Mesendoderm (in vitro differentiated cells): ENCODE results near the gene IL1R1.
"Not testable (repeated sequence)": the region's sequence is repeated elsewhere in the genome, so short reads cannot be mapped to it uniquely, and the experiment has no call there.

Source experiments
- DNase-seq: peaks from one replicate; pipeline ENCODE4 v3.0.0; 2013
- H2AK5ac ChIP-seq: 2 replicates; pipeline ENCODE4 v1.6.1; 2013; ENCODE audit warnings: low read length, inconsistent platforms
- H2BK120ac ChIP-seq: 2 replicates; pipeline ENCODE4 v1.6.1; 2013; ENCODE audit warnings: low read depth, mild to moderate bottlenecking, low read length, moderate library complexity, mixed read lengths
- H2BK15ac ChIP-seq: replicated peaks from 2 replicates; pipeline ENCODE4 v1.6.1; 2013; ENCODE audit warnings: low read depth, mild to moderate bottlenecking, moderate library complexity
- H2BK5ac ChIP-seq: 2 replicates; pipeline ENCODE4 v1.6.1; 2013; ENCODE audit warnings: low read length, inconsistent platforms
- H3K18ac ChIP-seq: 2 replicates; pipeline ENCODE4 v1.6.1; 2013; ENCODE audit warnings: mild to moderate bottlenecking, low read length, mixed read lengths
- H3K23ac ChIP-seq: one replicate; pipeline ENCODE4 v1.6.1; 2013; ENCODE audit warnings: low read length
- H3K27ac ChIP-seq: 2 replicates; pipeline ENCODE4 v1.5.1; 2013; ENCODE audit warnings: low read depth, mild to moderate bottlenecking, inconsistent platforms, low read length, moderate library complexity
- H3K27me3 ChIP-seq: 2 replicates; pipeline ENCODE4 v1.6.1; 2013; ENCODE audit warnings: low read length, control low read depth, mild to moderate bottlenecking, inconsistent platforms; ENCODE audit not compliant: insufficient read depth, poor library complexity
- H3K36me3 ChIP-seq: 2 replicates; pipeline ENCODE4 v1.6.1; 2013; ENCODE audit warnings: low read length, inconsistent platforms; ENCODE audit not compliant: control insufficient read depth, insufficient read depth
- H3K4ac ChIP-seq: one replicate; pipeline ENCODE4 v1.6.1; 2013; ENCODE audit warnings: low read depth, mild to moderate bottlenecking, low read length, moderate library complexity
- H3K4me1 ChIP-seq: 2 replicates; pipeline ENCODE4 v1.6.1; 2013; ENCODE audit warnings: low read depth, low read length, inconsistent platforms; ENCODE audit not compliant: control insufficient read depth
- H3K4me2 ChIP-seq: 2 replicates; pipeline ENCODE4 v1.6.1; 2013; ENCODE audit warnings: low read length
- H3K4me3 ChIP-seq: 2 replicates; pipeline ENCODE4 v1.5.1; 2013; ENCODE audit warnings: mild to moderate bottlenecking, low read length
- H3K56ac ChIP-seq: one replicate; pipeline ENCODE4 v1.6.1; 2013; ENCODE audit warnings: low read length
- H3K79me1 ChIP-seq: 2 replicates; pipeline ENCODE4 v1.6.1; 2013; ENCODE audit warnings: low read length, inconsistent platforms
- H3K79me2 ChIP-seq: 2 replicates; pipeline ENCODE4 v1.6.1; 2013; ENCODE audit warnings: mild to moderate bottlenecking, low read length; ENCODE audit not compliant: control insufficient read depth, insufficient read depth
- H3K9ac ChIP-seq: 2 replicates; pipeline ENCODE4 v1.6.1; 2013; ENCODE audit warnings: low read length, inconsistent platforms
- H4K5ac ChIP-seq: one replicate; pipeline ENCODE4 v1.6.1; 2013; ENCODE audit warnings: low read length
- H4K8ac ChIP-seq: one replicate; pipeline ENCODE4 v1.6.1; 2013; ENCODE audit warnings: low read depth, mild to moderate bottlenecking, control low read depth, low read length, moderate library complexity
- WGBS: extraction: QIAGEN DNeasy Blood & Tissue Kit; methylation state at CpG from one replicate; pipeline ENCODE4 v1.1.7; 2013; ENCODE audit warnings: low lambda C conversion rate, missing lambda C conversion rate; ENCODE audit not compliant: insufficient coverage; ENCODE audit errors: extremely low coverage; 5-methylcytosine and 5-hydroxymethylcytosine counted together

IL1R1 gene

GRCh38 chr2:102099536-102100298 is 42.8 kb upstream of the IL1R1 start:
- H3K79me2 ChIP-seq: no peaks in the 10 kb centered on the region
- no peak overlapping the region for H3K23ac ChIP-seq
- no peak overlapping the region for H2BK15ac ChIP-seq
- H3K36me3 ChIP-seq: no peaks in the 10 kb centered on the region
- no peaks in the 10 kb centered on the region for H3K4me1 ChIP-seq
- H4K5ac ChIP-seq: no peak overlapping the region
- no peak overlapping the region for H3K4me2 ChIP-seq
- H2AK5ac ChIP-seq: no peak overlapping the region
- no peak overlapping the region for H4K8ac ChIP-seq
- H3K56ac ChIP-seq: no peak overlapping the region
- DNase-seq: no peak
- H3K27ac ChIP-seq: no peak overlapping the region
- no peak overlapping the region for H3K9ac ChIP-seq
- H3K79me1 ChIP-seq: no peaks in the 10 kb centered on the region
- WGBS: no CpG with 5 or more reads among the region's 7 CpGs
- no peaks in the 10 kb centered on the region for H3K27me3 ChIP-seq
- H2BK120ac ChIP-seq: no peak overlapping the region
- H3K4ac ChIP-seq: no peak overlapping the region
- H2BK5ac ChIP-seq: no peak overlapping the region
- no peak overlapping the region for H3K4me3 ChIP-seq
- H3K18ac ChIP-seq: no peak overlapping the region

GRCh38 chr2:102100371-102101096 is 42.0 kb upstream of the IL1R1 start:
- no peak overlapping the region for H3K56ac ChIP-seq
- no peak overlapping the region for H2BK5ac ChIP-seq
- DNase-seq: no peak
- H3K27ac ChIP-seq: no peak overlapping the region
- no peak overlapping the region for H2AK5ac ChIP-seq
- H3K36me3 ChIP-seq: no peaks in the 10 kb centered on the region
- WGBS: no CpG with 5 or more reads among the region's 5 CpGs
- no peak overlapping the region for H2BK15ac ChIP-seq
- no peaks in the 10 kb centered on the region for H3K79me2 ChIP-seq
- H3K18ac ChIP-seq: no peak overlapping the region
- H4K8ac ChIP-seq: no peak overlapping the region
- H3K4me3 ChIP-seq: no peak overlapping the region
- no peaks in the 10 kb centered on the region for H3K27me3 ChIP-seq
- H3K9ac ChIP-seq: no peak overlapping the region
- H3K79me1 ChIP-seq: no peaks in the 10 kb centered on the region
- no peak overlapping the region for H4K5ac ChIP-seq
- H3K4me1 ChIP-seq: no peaks in the 10 kb centered on the region
- no peak overlapping the region for H3K4me2 ChIP-seq
- H3K4ac ChIP-seq: no peak overlapping the region
- H2BK120ac ChIP-seq: no peak overlapping the region
- no peak overlapping the region for H3K23ac ChIP-seq

GRCh38 chr2:102101097-102101848 is 41.3 kb upstream of the IL1R1 start:
- no peak overlapping the region for H2BK120ac ChIP-seq
- no CpG with 5 or more reads among the region's 5 CpGs for WGBS
- H2BK15ac ChIP-seq: no peak overlapping the region
- no peak overlapping the region for H3K18ac ChIP-seq
- H3K36me3 ChIP-seq: no peaks in the 10 kb centered on the region
- no peak overlapping the region for H2BK5ac ChIP-seq
- H2AK5ac ChIP-seq: no peak overlapping the region
- no peaks in the 10 kb centered on the region for H3K27me3 ChIP-seq
- no peak overlapping the region for H3K9ac ChIP-seq
- no peaks in the 10 kb centered on the region for H3K79me2 ChIP-seq
- H3K4me3 ChIP-seq: no peak overlapping the region
- no peaks in the 10 kb centered on the region for H3K4me1 ChIP-seq
- H3K4ac ChIP-seq: no peak overlapping the region
- H4K8ac ChIP-seq: no peak overlapping the region
- H4K5ac ChIP-seq: no peak overlapping the region
- no peak overlapping the region for H3K27ac ChIP-seq
- no peak for DNase-seq
- no peak overlapping the region for H3K56ac ChIP-seq
- H3K23ac ChIP-seq: no peak overlapping the region
- no peaks in the 10 kb centered on the region for H3K79me1 ChIP-seq
- no peak overlapping the region for H3K4me2 ChIP-seq

- Histone ChIP-seq H3K9ac (no peak overlapping the region), H3K23ac (no peak overlapping the region), H3K36me3 (no peaks in the 10 kb centered on the region), H3K79me2 (no peaks in the 10 kb centered on the region), H3K79me1 (no peaks in the 10 kb centered on the region), H3K56ac (no peak overlapping the region), H3K27ac (no peak overlapping the region), H2BK120ac (no peak overlapping the region), H3K4me2 (no peak overlapping the region), H3K4ac (no peak overlapping the region), H3K4me1 (no peaks in the 10 kb centered on the region), H4K8ac (no peak overlapping the region), H4K5ac (no peak overlapping the region), H3K18ac (no peak overlapping the region), H2AK5ac (no peak overlapping the region), H3K27me3 (no peaks in the 10 kb centered on the region), H3K4me3 (no peak overlapping the region), H2BK15ac (no peak overlapping the region), H2BK5ac (no peak overlapping the region)
- DNase-seq: peak; percentile 21
- no CpG with 5 or more reads among the region's 4 CpGs for WGBS
These were observed 40.5 kb upstream of the IL1R1 start for GRCh38 chr2:102101849-102102635.

GRCh38 chr2:102102636-102102948 is 40.0 kb upstream of the IL1R1 start:
- not testable (repeated sequence) for H3K79me2 ChIP-seq, H2BK15ac ChIP-seq, H3K4me3 ChIP-seq, H3K23ac ChIP-seq, H3K79me1 ChIP-seq, H4K8ac ChIP-seq, H3K18ac ChIP-seq, H3K4me1 ChIP-seq, H3K56ac ChIP-seq, H2BK120ac ChIP-seq, H3K9ac ChIP-seq, H3K4me2 ChIP-seq, H2BK5ac ChIP-seq, H3K4ac ChIP-seq, H4K5ac ChIP-seq, H2AK5ac ChIP-seq, DNase-seq, H3K27me3 ChIP-seq, H3K27ac ChIP-seq, H3K36me3 ChIP-seq
- WGBS: no CpG with 5 or more reads among the region's 3 CpGs
